Muscle of back (tissue), 11 donors: ENCODE results near the gene LRP8. TPM values are rescaled to one million over a fixed set of nuclear protein-coding genes. Genes with fewer than 3 reads are reported as not detected.
"Not testable (repeated sequence)": the region's sequence is repeated elsewhere in the genome, so short reads cannot be mapped to it uniquely, and the experiment has no call there.

ENCODE experiments used
- DNase-seq, 3 donors: peaks; one replicate each; pipeline versions ENCODE4 v3.0.0 to v3.0.0-alpha.2; 2013
- polyA plus RNA-seq, 10 donors: library from polyadenylated mRNA; unstranded; fragments of 120-200 nt; gene quantifications; one replicate each; pipeline ENCODE4 v1.2.1, GENCODE V29; 2013; ENCODE audit not compliant: insufficient read length in 10 of 10

LRP8 gene
- polyA plus RNA-seq, 10 donors, result 3.5 to 9.1 (median 5.5) TPM

DNA sequence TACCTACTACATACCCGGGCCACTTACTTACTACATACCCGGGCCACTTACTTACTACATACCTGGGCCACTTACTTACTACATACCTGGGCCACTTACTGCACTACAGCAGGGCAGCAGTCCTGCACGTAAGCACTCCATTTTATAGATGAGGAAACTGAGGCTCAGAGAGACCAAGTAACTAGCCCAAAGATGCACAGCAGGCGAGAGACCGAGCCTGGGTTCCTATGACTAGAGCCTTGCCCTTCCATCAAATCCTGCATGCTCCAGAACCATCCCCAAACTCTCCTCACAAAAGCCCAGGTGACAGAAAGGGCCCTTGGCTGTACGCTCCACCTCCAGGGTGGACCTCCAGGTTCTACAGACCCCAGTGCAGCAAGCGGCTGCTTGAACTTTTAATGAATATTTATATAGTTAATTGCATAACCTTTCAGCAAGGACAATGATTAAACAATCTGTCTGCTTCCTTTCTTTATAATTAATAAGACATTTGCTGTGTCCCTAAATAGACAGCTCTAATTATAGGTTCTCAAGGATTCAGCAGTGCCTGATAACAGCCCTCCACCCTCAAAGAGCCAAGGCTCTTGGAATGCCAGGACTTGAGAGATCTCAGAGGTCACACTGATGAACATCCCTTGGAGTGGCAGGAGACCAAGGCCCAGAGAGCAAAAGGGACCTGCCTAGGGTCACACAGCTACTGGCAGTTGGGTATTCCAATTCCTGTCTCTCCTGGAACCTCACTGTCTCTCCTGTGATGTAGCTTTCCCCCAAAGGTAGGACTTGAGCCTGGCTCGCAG is 43.4 kb downstream of the LRP8 start:
- no peak for DNase-seq

GRCh38 chr1:53283156-53283555 is 44.7 kb downstream of the LRP8 start:
- not testable (repeated sequence) for DNase-seq

GRCh38 chr1:53281133-53281532 is 46.7 kb downstream of the LRP8 start:
- no peak for DNase-seq

DNA sequence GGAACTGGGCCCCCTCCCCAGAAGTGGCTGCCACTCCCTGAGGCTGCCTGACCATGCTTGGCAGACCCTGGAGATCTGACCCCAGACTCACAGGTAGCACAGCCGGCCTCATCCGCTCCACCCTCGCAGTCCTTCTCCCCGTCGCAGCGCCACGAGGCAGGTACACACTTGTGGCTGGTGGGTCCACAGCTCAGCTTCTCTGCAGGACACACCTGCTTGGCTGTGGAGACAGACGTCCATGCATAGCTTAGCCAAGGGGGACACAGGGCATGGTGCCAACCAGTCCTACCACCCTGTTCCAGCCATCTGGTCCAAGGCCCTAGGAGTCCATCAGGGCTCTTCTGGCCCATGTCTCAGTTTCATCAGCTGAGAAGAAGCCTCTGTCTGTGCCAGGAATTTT is 47.4 kb downstream of the LRP8 start:
- DNase-seq, result no peak

GRCh38 chr1:53279296-53280200 is 48.3 kb downstream of the LRP8 start:
- no peak for DNase-seq

GRCh38 chr1:53278298-53278725 is 49.6 kb downstream of the LRP8 start:
- DNase-seq, result peak in 2 of 3 donors; percentile 38 to 59

GRCh38 chr1:53277326-53277725 is 50.5 kb downstream of the LRP8 start:
- no peak for DNase-seq

DNA sequence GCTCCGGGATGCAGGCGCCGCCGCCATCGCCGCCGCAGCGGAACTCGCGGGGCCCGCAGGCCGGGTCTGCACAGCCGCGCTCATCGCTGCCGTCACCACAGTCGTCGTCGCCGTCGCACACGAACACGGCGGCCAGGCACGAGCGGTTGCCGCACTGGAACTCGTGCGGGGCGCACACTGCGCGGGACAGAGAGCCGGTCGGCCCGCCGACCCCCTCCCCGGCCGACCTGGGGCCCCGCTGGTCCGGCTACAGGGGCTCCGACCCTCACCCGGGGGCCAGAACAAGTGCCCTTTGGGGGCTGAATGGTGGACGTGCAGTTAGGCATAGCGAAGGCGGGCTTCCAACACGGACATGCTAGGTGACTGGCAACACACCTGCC is 51.0 kb downstream of the LRP8 start:
- DNase-seq, result no peak

- DNase-seq, result no peak
These were observed 51.5 kb downstream of the LRP8 start for GRCh38 chr1:53276153-53276901.

GRCh38 chr1:53275566-53275965 is 52.3 kb downstream of the LRP8 start:
- no peak for DNase-seq

DNA sequence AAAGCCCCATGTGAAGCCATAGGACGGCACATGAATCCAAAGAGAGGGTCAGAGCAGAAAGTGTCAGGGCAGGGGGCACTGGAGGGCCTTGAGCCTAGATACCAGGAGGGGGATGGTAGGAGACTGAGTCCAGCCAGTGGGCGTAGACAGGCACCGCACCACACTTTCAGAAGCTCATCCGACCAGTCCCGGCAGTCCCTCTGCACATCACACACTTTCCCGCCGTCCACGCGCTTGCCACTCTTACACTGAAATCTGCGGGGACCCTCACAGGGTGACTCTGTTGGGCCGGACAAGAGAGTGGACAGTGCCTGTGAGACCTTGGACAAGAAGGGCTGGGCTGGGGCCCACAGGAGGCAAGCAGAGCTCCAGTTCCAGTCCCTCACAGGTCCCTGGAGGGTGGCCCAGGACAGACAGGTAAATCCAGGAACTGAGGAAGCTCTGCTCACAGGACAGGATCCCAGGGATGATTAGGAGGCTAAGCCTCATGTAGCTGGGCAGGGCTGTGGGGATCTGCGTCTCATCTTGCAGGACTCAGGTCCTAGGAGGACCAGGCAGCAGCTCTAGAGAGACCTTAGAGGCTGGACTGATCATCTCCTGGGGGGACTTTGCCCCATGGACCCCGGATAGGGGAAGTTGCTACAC is 53.2 kb downstream of the LRP8 start:
- DNase-seq, result no peak

DNA sequence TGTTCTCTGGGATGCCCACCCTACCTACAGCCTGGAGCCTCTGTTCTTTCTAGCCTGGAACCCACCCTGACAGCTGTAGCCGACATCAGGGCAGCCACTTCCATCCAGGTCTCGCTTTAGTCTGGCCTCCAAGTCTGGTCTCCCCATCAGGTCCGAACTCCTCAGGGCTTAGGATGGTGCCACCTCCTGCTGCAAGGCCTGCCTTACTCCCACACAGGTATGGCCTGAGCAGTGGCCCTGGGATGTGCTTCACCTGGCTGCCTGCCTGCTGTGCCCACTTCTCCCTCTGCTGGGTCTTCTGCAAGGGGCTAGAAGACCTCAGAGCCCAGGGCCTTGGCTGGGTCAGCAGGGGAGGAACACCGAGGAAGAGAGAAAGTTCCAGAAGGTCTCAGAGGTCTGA is 53.8 kb downstream of the LRP8 start:
- DNase-seq, result no peak

DNA sequence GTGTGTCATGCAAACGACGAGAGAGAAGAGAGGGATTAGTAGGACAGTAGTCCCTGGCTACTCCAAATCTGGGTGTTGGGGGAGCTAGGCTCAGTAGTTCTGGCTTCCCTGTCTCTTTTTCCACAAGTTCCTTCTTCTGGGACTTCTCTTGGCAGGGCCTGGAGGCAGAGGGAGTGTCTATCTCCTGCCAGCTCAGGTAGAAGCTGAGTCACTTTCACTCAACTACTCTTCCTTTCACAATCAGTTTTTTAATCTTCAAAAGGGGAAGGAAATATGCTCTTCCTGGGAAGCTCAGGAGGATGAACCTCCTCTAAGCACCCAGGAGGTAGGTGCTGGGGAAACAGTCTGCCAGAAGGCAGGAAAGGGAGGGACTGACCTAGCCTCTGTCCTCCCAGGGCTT is 54.3 kb downstream of the LRP8 start:
- DNase-seq, result no peak

- DNase-seq, result no peak
These were observed 55.5 kb downstream of the LRP8 start for GRCh38 chr1:53272349-53272748.

GRCh38 chr1:53271446-53272090 is 56.3 kb downstream of the LRP8 start:
- DNase-seq, result no peak

DNA sequence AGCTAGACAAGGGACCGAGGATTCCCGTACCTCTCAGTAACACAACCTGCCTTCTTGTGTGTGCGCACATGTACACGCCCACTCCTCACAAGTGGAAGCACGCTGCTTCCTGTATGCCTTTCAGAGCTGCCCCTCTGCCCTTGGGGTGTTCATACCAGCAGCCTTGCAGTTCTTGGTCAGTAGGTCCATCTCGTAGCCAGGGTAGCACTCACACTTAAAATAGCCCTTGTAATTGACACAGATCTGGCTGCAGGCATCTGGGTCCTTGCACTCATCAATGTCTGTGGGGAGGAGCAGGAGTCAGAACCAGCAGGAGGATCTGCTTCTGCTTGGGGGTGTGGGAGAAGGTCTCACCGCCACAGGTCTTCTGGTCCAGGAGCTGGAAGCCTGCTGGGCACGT is 57.0 kb downstream of the LRP8 start:
- DNase-seq, result no peak

DNA sequence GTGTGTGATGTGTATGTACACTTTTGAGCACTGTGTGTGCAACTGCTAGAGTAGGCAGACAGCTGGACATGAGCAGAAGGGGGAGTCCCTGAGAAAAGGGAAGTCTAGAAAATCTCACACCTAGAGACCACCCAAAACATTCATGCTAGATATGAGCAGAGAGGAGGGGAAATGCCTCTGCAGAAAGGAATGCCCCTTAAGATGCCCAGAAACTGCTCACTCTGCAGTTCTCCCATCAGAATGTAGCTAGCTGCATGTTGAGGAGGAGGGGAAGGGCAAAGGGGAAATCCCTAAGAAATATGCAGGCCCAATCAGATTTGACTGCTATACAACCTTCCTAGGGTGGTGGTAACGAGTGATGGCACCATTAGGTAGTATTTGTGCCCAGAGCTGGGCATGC is 57.8 kb downstream of the LRP8 start:
- no peak for DNase-seq

DNA sequence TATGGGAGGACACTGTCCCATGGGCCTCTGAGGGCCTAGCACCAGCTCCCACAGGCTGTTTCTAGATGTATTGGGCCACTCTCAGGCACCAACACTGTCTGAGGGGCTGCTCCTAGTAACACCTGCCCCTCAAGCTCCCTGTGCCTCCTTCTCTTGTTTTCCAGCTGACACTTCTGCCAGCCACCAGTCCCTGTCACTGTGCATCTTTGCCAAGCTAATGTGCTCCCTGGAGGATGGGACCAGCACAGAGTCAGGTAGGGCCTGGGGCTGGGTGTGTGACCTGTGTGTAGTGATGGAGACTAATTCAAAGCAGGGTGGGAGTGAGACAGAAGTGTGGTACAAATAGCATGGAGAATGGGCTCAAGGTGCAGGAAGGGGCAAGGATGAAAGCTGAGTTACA is 60.1 kb downstream of the LRP8 start:
- DNase-seq, result no peak

- no peak for DNase-seq
These were observed 61.8 kb downstream of the LRP8 start for GRCh38 chr1:53266038-53266437.

DNA sequence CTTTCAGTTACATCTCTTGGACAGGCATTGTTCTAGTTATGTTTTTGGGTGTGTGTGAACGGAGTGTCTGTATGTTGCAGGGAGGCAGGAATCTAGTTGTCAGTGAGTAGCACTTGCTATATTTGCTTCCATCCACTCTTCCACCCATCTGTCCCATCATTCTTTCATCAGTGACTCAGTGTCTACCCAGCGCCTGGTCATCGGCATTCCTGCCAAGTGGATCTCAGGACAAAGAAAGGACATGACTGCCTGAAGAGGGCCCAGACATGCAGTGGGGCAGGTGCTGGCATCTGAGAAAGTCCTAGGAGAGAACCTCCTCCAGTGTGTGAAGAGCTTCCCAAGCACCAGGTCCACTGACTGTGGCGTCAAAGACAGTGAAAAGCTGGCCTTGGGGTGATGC is 62.3 kb downstream of the LRP8 start:
- DNase-seq, result no peak

GRCh38 chr1:53264048-53264447 is 63.8 kb downstream of the LRP8 start:
- DNase-seq, result no peak
